ENCODE measurements around the gene LAYN. TPM values are rescaled to one million over a fixed set of nuclear protein-coding genes. Genes with fewer than 3 reads are reported as not detected.
A peak's percentile ranks its signal among the peaks of the same experiment; 100 is the strongest.

The LAYN gene
- total and polyA plus RNA-seq, 2 of the 13 experiments (the other 11 are each of a cell fraction or from before 2014, with no cell fraction given): 0.17 TPM; not detected in 1

GRCh38 chr11:111601979-111602864 is 61.7 kb downstream of the LAYN start, which contains the start of gene SIK2 (continued):
- TF ChIP-seq ZSCAN5A (CRISPR knock-in tag; IDR thresholded peaks at IDR 0.05; ENCODE audit: borderline replicate concordance): 0 out of 2 replicates have a peak, but pooled peaks have one; percentile 70
- no peak for TF ChIP-seq ZNF20 (CRISPR knock-in tag; IDR thresholded peaks at IDR 0.05)
- no peak for TF ChIP-seq ISX (CRISPR knock-in tag; conservative IDR thresholded peaks at IDR 0.05)
- no peak for TF ChIP-seq DRAP1 (CRISPR knock-in tag; IDR thresholded peaks at IDR 0.05)
- TF ChIP-seq ZNF136 (CRISPR knock-in tag; IDR thresholded peaks at IDR 0.05; ENCODE audit: low read depth): no peak
- peak; percentile 79 for TF ChIP-seq IKZF5 (CRISPR knock-in tag; IDR thresholded peaks at IDR 0.05)
- TF ChIP-seq IRX3 (CRISPR knock-in tag; IDR thresholded peaks at IDR 0.05; ENCODE audit: borderline replicate concordance, low read depth): peak; percentile 60; the same call in 1 of the 2 replicates
- TF ChIP-seq HNF4A (CRISPR knock-in tag; IDR thresholded peaks at IDR 0.05): peak; percentile 37
- no peak for TF ChIP-seq ZNF207 (IDR thresholded peaks at IDR 0.05; ENCODE audit: borderline replicate concordance)
- TF ChIP-seq ZNF597 (CRISPR knock-in tag; IDR thresholded peaks at IDR 0.05): no peak
- TF ChIP-seq DDIT3 (CRISPR knock-in tag; IDR thresholded peaks at IDR 0.05): no peak
- TF ChIP-seq MTA1 (CRISPR knock-in tag; IDR thresholded peaks at IDR 0.05; ENCODE audit: borderline replicate concordance): 0 out of 2 replicates have a peak, but pooled peaks have one; percentile 50
- TF ChIP-seq NFE2L1 (CRISPR knock-in tag; IDR thresholded peaks at IDR 0.05; ENCODE audit: borderline replicate concordance): no peak
- TF ChIP-seq THAP8 (CRISPR knock-in tag; IDR thresholded peaks at IDR 0.05; ENCODE audit: borderline replicate concordance): peak; percentile 91
- TF ChIP-seq SMC3 (IDR thresholded peaks at IDR 0.05; ENCODE audit: low read length): peak; percentile 65; the same call in 1 of the 2 replicates
- TF ChIP-seq ZBED4 (CRISPR knock-in tag; IDR thresholded peaks at IDR 0.05; ENCODE audit: borderline replicate concordance): peak; percentile 46; the same call in 1 of the 2 replicates
- no peak for TF ChIP-seq REL (CRISPR knock-in tag; conservative IDR thresholded peaks at IDR 0.05)
